ENCODE results near the gene RCAN1.
"Not testable (repeated sequence)": the region's sequence is repeated elsewhere in the genome, so short reads cannot be mapped to it uniquely, and the experiment has no call there.

The RCAN1 gene

DNA sequence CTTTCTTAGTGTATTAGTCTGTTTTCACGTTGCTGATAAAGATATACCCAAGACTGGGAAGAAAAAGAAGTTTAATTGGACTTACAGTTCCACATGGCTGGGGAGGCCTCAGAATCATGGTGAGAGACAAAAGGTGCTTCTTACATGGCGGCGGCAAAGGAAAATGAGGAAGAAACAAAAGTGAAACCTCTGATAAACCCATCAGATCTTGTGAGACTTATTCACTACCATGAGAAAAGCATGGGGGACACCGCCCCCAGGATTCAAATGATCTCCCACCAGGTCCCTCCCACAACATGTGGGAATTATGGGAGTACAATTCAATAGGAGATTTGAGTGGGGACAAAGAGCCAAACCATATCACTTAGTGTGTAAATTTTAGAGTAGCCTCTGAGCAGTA, 46.1 kb downstream of the RCAN1 start:
- H2BK5ac ChIP-seq (ENCODE audit: low read length); H3K56ac ChIP-seq (ENCODE audit: low read length); H4K8ac ChIP-seq (ENCODE audit: low read depth, low read length); H3K18ac ChIP-seq (ENCODE audit: low read length); H2BK120ac ChIP-seq (ENCODE audit: low read depth, low read length); H3K79me2 ChIP-seq (ENCODE audit: control insufficient read depth, insufficient read depth, low read length); H3K79me1 ChIP-seq (ENCODE audit: low read length); H3K23ac ChIP-seq (ENCODE audit: low read length); H3K9ac ChIP-seq (ENCODE audit: low read length); H3K27me3 ChIP-seq (ENCODE audit: insufficient read depth, low read length, poor library complexity); H2AK5ac ChIP-seq (ENCODE audit: low read length); H3K27ac ChIP-seq (ENCODE audit: low read depth, low read length); DNase-seq; H3K36me3 ChIP-seq (ENCODE audit: control insufficient read depth, insufficient read depth, low read length); H4K5ac ChIP-seq (ENCODE audit: low read length); H3K4me1 ChIP-seq (ENCODE audit: control insufficient read depth, low read depth, low read length); H3K4ac ChIP-seq (ENCODE audit: low read depth, low read length); H2BK15ac ChIP-seq (replicated peaks; ENCODE audit: low read depth); H3K4me3 ChIP-seq (ENCODE audit: low read length); H3K4me2 ChIP-seq (ENCODE audit: low read length): not testable (repeated sequence)
- WGBS (ENCODE audit: extremely low coverage, insufficient coverage, low lambda C conversion rate): no CpG with 5 or more reads among the region's 4 CpGs

DNA sequence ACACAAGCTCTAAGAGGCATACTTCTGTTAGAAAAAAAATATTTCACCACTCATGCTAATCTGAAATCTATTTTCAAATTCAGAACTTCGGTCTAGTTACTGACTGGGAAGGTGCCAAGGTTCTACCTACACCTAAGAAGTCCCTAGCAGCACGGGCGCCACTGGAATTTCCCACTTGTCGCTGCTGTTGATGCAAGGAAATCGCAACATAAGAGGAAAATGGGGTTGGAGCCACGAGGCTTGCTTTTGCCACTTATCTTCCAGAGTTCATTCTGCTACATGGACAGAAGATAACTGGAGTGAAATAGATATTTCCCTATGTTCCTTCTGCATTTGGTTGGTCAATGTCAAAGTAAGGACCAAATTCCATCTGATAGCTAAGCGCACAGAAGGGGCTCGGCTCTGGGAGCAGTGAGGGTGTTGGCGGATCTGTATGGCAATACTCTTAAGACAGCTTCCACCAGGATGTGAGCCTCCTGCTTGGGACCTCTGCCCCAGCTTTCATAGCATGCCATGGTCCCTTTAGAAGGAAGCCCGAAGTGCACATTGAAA, 47.2 kb downstream of the RCAN1 start:
- no peaks in the 10 kb centered on the region for H3K27me3 ChIP-seq (ENCODE audit: insufficient read depth, low read length, poor library complexity)
- H3K27ac ChIP-seq (ENCODE audit: low read depth, low read length): no peak overlapping the region
- H2BK15ac ChIP-seq (replicated peaks; ENCODE audit: low read depth): no peak overlapping the region
- H3K79me2 ChIP-seq (ENCODE audit: control insufficient read depth, insufficient read depth, low read length): no peaks in the 10 kb centered on the region
- H3K4me2 ChIP-seq (ENCODE audit: low read length): no peak overlapping the region
- no peak overlapping the region for H2BK120ac ChIP-seq (ENCODE audit: low read depth, low read length)
- H3K79me1 ChIP-seq (ENCODE audit: low read length): no peaks in the 10 kb centered on the region
- H3K9ac ChIP-seq (ENCODE audit: low read length): no peak overlapping the region
- no peak overlapping the region for H2BK5ac ChIP-seq (ENCODE audit: low read length)
- no CpG with 5 or more reads among the region's 10 CpGs for WGBS (ENCODE audit: extremely low coverage, insufficient coverage, low lambda C conversion rate)
- no peak overlapping the region for H3K4me3 ChIP-seq (ENCODE audit: low read length)
- no peaks in the 10 kb centered on the region for H3K4me1 ChIP-seq (ENCODE audit: control insufficient read depth, low read depth, low read length)
- no peak overlapping the region for H3K18ac ChIP-seq (ENCODE audit: low read length)
- no peak overlapping the region for H3K4ac ChIP-seq (ENCODE audit: low read depth, low read length)
- H3K56ac ChIP-seq (ENCODE audit: low read length): no peak overlapping the region
- H2AK5ac ChIP-seq (ENCODE audit: low read length): no peak overlapping the region
- H4K5ac ChIP-seq (ENCODE audit: low read length): no peak overlapping the region
- no peak overlapping the region for H4K8ac ChIP-seq (ENCODE audit: low read depth, low read length)
- H3K23ac ChIP-seq (ENCODE audit: low read length): no peak overlapping the region
- no peak for DNase-seq
- no peaks in the 10 kb centered on the region for H3K36me3 ChIP-seq (ENCODE audit: control insufficient read depth, insufficient read depth, low read length)

DNA sequence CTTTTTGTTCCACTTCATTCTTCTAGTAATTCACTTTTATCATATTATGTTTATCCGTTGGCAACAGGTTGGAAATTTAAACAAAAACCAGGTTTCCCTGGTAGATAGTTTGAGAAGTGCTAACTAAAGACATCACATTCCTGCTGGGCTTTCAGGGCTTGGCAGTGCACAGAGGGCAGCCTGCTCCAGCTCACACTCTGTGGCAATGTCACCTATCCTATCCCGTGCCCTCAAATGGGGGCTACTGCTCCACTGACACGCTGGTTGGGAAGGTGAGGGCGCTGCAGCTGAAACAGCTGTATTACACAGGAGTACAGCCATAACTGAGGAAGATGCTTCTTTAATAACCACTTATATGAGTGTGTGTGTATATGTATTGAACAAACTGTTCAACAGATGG, 49.7 kb downstream of the RCAN1 start:
- Histone ChIP-seq H3K9ac (ENCODE audit: low read length) (no peak overlapping the region), H2BK15ac (replicated peaks; ENCODE audit: low read depth) (no peak overlapping the region), H3K27me3 (ENCODE audit: insufficient read depth, low read length, poor library complexity) (no peaks in the 10 kb centered on the region), H3K36me3 (ENCODE audit: control insufficient read depth, insufficient read depth, low read length) (no peaks in the 10 kb centered on the region), H2AK5ac (ENCODE audit: low read length) (no peak overlapping the region), H4K5ac (ENCODE audit: low read length) (no peak overlapping the region), H3K18ac (ENCODE audit: low read length) (no peak overlapping the region), H3K23ac (ENCODE audit: low read length) (no peak overlapping the region), H3K4me3 (ENCODE audit: low read length) (no peak overlapping the region), H2BK120ac (ENCODE audit: low read depth, low read length) (no peak overlapping the region), H2BK5ac (ENCODE audit: low read length) (no peak overlapping the region), H3K27ac (ENCODE audit: low read depth, low read length) (no peak overlapping the region), H3K4me2 (ENCODE audit: low read length) (no peak overlapping the region), H3K4ac (ENCODE audit: low read depth, low read length) (no peak overlapping the region), H3K56ac (ENCODE audit: low read length) (no peak overlapping the region), H4K8ac (ENCODE audit: low read depth, low read length) (no peak overlapping the region), H3K79me2 (ENCODE audit: control insufficient read depth, insufficient read depth, low read length) (no peaks in the 10 kb centered on the region), H3K4me1 (ENCODE audit: control insufficient read depth, low read depth, low read length) (no peaks in the 10 kb centered on the region), H3K79me1 (ENCODE audit: low read length) (no peaks in the 10 kb centered on the region)
- no CpG with 5 or more reads among the region's 4 CpGs for WGBS (ENCODE audit: extremely low coverage, insufficient coverage, low lambda C conversion rate)
- no peak for DNase-seq

DNA sequence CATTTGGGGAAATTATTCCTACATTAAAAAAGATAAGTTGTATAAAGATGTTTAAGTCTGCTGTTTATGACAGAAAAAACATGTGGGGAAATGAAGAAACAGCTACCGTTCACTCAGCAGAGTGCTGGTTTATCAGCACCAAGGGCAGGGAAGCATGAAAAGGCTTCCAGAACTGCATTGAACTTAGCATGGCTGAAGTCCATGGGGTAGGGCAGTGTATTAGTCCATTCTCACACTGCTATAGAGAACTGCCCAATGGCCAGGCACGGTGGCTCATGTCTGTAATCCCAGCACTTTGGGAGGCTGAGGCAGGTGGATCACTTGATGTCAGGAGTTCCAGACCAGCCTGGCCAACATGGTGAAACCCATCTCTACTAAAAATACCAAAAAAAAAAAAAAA, 51.5 kb downstream of the RCAN1 start:
- H4K5ac ChIP-seq (ENCODE audit: low read length): not testable (repeated sequence)

DNA sequence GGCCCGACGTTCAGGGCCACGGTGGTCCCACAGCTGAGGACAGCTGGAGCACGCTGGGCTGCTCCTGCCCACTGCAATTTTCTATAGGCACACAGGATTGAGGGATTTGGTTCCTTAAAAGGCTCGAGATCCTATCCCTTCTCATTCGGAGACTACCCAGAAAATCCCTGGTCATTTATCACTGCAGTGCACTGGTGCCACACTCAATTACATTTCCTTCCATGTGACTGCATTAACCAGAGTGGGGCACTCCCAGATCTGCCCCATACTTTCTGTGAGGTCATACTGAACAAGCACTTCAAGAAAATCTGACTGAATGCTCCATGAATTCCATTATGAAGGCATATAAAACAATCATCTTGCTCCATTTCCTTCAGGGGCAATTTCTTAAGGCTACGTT, 53.1 kb downstream of the RCAN1 start:
- no peaks in the 10 kb centered on the region for H3K36me3 ChIP-seq (ENCODE audit: control insufficient read depth, insufficient read depth, low read length)
- no peak overlapping the region for H3K27ac ChIP-seq (ENCODE audit: low read depth, low read length)
- H2BK120ac ChIP-seq (ENCODE audit: low read depth, low read length): no peak overlapping the region
- no peak overlapping the region for H3K4ac ChIP-seq (ENCODE audit: low read depth, low read length)
- no peak overlapping the region for H3K4me2 ChIP-seq (ENCODE audit: low read length)
- no peak overlapping the region for H3K23ac ChIP-seq (ENCODE audit: low read length)
- H2BK15ac ChIP-seq (replicated peaks; ENCODE audit: low read depth): no peak overlapping the region
- H3K4me3 ChIP-seq (ENCODE audit: low read length): no peak overlapping the region
- H3K9ac ChIP-seq (ENCODE audit: low read length): no peak overlapping the region
- H3K27me3 ChIP-seq (ENCODE audit: insufficient read depth, low read length, poor library complexity): no peaks in the 10 kb centered on the region
- H4K8ac ChIP-seq (ENCODE audit: low read depth, low read length): no peak overlapping the region
- no peak overlapping the region for H2BK5ac ChIP-seq (ENCODE audit: low read length)
- no peak for DNase-seq
- no peak overlapping the region for H3K18ac ChIP-seq (ENCODE audit: low read length)
- no peaks in the 10 kb centered on the region for H3K79me2 ChIP-seq (ENCODE audit: control insufficient read depth, insufficient read depth, low read length)
- H2AK5ac ChIP-seq (ENCODE audit: low read length): no peak overlapping the region
- H3K79me1 ChIP-seq (ENCODE audit: low read length): no peaks in the 10 kb centered on the region
- no peak overlapping the region for H3K56ac ChIP-seq (ENCODE audit: low read length)
- no peak overlapping the region for H4K5ac ChIP-seq (ENCODE audit: low read length)
- no peaks in the 10 kb centered on the region for H3K4me1 ChIP-seq (ENCODE audit: control insufficient read depth, low read depth, low read length)
- no CpG with 5 or more reads among the region's 7 CpGs for WGBS (ENCODE audit: extremely low coverage, insufficient coverage, low lambda C conversion rate)

More for the DNA sequence above, 51.5 kb downstream of the RCAN1 start:
- H3K4me2 ChIP-seq (ENCODE audit: low read length); H3K36me3 ChIP-seq (ENCODE audit: control insufficient read depth, insufficient read depth, low read length); H3K79me2 ChIP-seq (ENCODE audit: control insufficient read depth, insufficient read depth, low read length); H2AK5ac ChIP-seq (ENCODE audit: low read length); H2BK120ac ChIP-seq (ENCODE audit: low read depth, low read length); H2BK15ac ChIP-seq (replicated peaks; ENCODE audit: low read depth); H3K4me3 ChIP-seq (ENCODE audit: low read length); H2BK5ac ChIP-seq (ENCODE audit: low read length); H3K27me3 ChIP-seq (ENCODE audit: insufficient read depth, low read length, poor library complexity); H3K9ac ChIP-seq (ENCODE audit: low read length); H3K23ac ChIP-seq (ENCODE audit: low read length); H4K8ac ChIP-seq (ENCODE audit: low read depth, low read length); H3K18ac ChIP-seq (ENCODE audit: low read length); H3K79me1 ChIP-seq (ENCODE audit: low read length); H3K27ac ChIP-seq (ENCODE audit: low read depth, low read length); H3K4ac ChIP-seq (ENCODE audit: low read depth, low read length); DNase-seq; H3K4me1 ChIP-seq (ENCODE audit: control insufficient read depth, low read depth, low read length); H3K56ac ChIP-seq (ENCODE audit: low read length): not testable (repeated sequence)
- WGBS (ENCODE audit: extremely low coverage, insufficient coverage, low lambda C conversion rate): no CpG with 5 or more reads among the region's 2 CpGs

DNA sequence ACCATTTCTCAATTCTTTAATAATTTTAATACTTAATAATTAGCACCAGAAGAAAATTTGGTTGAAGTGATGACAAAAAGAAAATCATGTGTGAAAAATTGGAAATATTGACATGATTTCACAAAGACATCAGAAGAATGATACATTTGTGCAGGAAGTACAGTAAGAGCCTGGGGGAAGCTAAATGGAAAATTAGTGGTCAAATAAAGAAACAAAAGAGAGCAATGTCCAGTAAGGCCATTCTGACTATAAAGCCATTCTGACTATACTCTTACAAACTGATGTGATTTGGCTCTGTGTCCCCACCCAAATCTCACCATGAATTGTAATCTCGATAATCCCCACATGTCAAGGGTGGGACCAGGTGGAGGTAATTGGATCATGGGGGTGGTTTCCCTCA, 54.3 kb downstream of the RCAN1 start:
- Histone ChIP-seq H3K36me3 (ENCODE audit: control insufficient read depth, insufficient read depth, low read length) (no peaks in the 10 kb centered on the region), H2BK120ac (ENCODE audit: low read depth, low read length) (no peak overlapping the region), H3K27ac (ENCODE audit: low read depth, low read length) (no peak overlapping the region), H3K56ac (ENCODE audit: low read length) (no peak overlapping the region), H3K4me3 (ENCODE audit: low read length) (no peak overlapping the region), H3K4me2 (ENCODE audit: low read length) (no peak overlapping the region), H3K18ac (ENCODE audit: low read length) (no peak overlapping the region), H4K8ac (ENCODE audit: low read depth, low read length) (no peak overlapping the region), H2BK5ac (ENCODE audit: low read length) (no peak overlapping the region), H3K23ac (ENCODE audit: low read length) (no peak overlapping the region), H2BK15ac (replicated peaks; ENCODE audit: low read depth) (no peak overlapping the region), H3K9ac (ENCODE audit: low read length) (no peak overlapping the region), H2AK5ac (ENCODE audit: low read length) (no peak overlapping the region), H3K4ac (ENCODE audit: low read depth, low read length) (no peak overlapping the region), H3K4me1 (ENCODE audit: control insufficient read depth, low read depth, low read length) (no peaks in the 10 kb centered on the region), H3K79me1 (ENCODE audit: low read length) (no peaks in the 10 kb centered on the region), H3K27me3 (ENCODE audit: insufficient read depth, low read length, poor library complexity) (no peaks in the 10 kb centered on the region), H3K79me2 (ENCODE audit: control insufficient read depth, insufficient read depth, low read length) (no peaks in the 10 kb centered on the region), H4K5ac (ENCODE audit: low read length) (no peak overlapping the region)
- no peak for DNase-seq
- no CpG with 5 or more reads among the region's 1 CpG for WGBS (ENCODE audit: extremely low coverage, insufficient coverage, low lambda C conversion rate)

All from mesendoderm (in vitro differentiated cells).